Neutrophil (primary cell): ENCODE measurements around the gene FAM209A.

Experiments used
- H3K27ac ChIP-seq: fragments of 200-600 bp; sonication (generic); 2 replicates; pipeline ENCODE4 v1.5.1; 2016; ENCODE audit warnings: mild to moderate bottlenecking, moderate library complexity
- H3K27me3 ChIP-seq: fragments of 200-600 bp; sonication (generic); 2 replicates; pipeline ENCODE4 v1.6.0; 2016; ENCODE audit warnings: mild to moderate bottlenecking
- H3K36me3 ChIP-seq: fragments of 200-600 bp; sonication (generic); 2 replicates; pipeline ENCODE4 v1.5.1; 2017
- H3K4me1 ChIP-seq, 2 experiments: fragments of 200-600 bp in 1 of 2; sonication (generic) in 1 of 2; 1 replicate in 1 of 2; 2 replicates in 1 of 2; pipeline versions ENCODE4 v1.5.1 to v1.6.1; 2013 to 2016; ENCODE audit warnings: low read depth in 1 of 2, low read length in 1 of 2, mild to moderate bottlenecking in 1 of 2, moderate library complexity in 1 of 2; ENCODE audit not compliant: control insufficient read depth in 1 of 2, insufficient read depth in 1 of 2
- H3K4me3 ChIP-seq, 2 experiments: fragments of 200-600 bp in 1 of 2; sonication (generic) in 1 of 2; 1 replicate in 1 of 2; 2 replicates in 1 of 2; pipeline ENCODE4 v1.5.1; 2013 to 2016; ENCODE audit warnings: low read depth in 1 of 2, low read length in 1 of 2, mild to moderate bottlenecking in 1 of 2, moderate library complexity in 1 of 2
- H3K9me3 ChIP-seq: fragments of 200-600 bp; sonication (generic); 2 replicates; pipeline ENCODE4 v1.5.1; 2016
- TF ChIP-seq, protein P1 (sequence below): fragments of 200-600 bp; sonication (generic); IDR thresholded peaks from 2 replicates; pipeline ENCODE4 v1.5.1; 2016; ENCODE audit warnings: antibody characterized with exemption

FAM209A gene

DNA sequence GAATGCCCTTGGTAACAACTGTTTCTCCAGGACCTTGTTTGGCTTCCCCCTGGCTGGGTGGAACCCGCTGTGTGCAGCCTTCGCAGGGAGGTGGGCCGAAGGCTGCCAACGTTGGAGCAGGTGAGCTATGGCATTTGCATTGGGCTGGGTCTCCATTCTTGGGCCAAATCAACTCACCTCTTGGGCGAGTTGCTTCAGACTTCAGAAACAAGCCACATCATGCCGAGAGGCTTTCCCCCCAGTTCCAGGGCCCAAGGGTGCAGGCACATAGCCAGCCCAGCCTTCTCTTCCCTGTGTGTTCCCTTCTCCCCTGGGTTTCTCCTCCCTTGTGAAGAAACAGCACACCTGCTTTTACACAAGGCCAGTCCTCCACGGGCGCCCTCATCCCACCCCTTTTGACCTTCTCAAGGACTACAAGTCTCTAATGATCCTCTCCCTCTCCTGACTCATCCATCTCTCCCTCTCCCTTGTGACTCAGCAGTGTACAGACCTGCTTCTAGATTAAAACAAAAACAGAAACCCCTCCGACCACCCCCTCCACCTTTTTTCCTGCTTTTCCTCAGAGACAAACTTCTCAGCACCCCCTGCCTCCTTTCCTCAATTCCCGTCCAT lies 50.1 kb downstream of the FAM209A start:
- Histone ChIP-seq H3K4me1 (no peaks in the 10 kb centered on the region), H3K27me3 (peaks cover 5% of the 10 kb centered on the region), H3K36me3 (no peaks in the 10 kb centered on the region), H3K4me3 (no peak overlapping the region), H3K9me3 (no peaks in the 10 kb centered on the region), H3K27ac (no peak overlapping the region)
- TF ChIP-seq, protein P1, sequence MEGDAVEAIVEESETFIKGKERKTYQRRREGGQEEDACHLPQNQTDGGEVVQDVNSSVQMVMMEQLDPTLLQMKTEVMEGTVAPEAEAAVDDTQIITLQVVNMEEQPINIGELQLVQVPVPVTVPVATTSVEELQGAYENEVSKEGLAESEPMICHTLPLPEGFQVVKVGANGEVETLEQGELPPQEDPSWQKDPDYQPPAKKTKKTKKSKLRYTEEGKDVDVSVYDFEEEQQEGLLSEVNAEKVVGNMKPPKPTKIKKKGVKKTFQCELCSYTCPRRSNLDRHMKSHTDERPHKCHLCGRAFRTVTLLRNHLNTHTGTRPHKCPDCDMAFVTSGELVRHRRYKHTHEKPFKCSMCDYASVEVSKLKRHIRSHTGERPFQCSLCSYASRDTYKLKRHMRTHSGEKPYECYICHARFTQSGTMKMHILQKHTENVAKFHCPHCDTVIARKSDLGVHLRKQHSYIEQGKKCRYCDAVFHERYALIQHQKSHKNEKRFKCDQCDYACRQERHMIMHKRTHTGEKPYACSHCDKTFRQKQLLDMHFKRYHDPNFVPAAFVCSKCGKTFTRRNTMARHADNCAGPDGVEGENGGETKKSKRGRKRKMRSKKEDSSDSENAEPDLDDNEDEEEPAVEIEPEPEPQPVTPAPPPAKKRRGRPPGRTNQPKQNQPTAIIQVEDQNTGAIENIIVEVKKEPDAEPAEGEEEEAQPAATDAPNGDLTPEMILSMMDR = no peak

DNA sequence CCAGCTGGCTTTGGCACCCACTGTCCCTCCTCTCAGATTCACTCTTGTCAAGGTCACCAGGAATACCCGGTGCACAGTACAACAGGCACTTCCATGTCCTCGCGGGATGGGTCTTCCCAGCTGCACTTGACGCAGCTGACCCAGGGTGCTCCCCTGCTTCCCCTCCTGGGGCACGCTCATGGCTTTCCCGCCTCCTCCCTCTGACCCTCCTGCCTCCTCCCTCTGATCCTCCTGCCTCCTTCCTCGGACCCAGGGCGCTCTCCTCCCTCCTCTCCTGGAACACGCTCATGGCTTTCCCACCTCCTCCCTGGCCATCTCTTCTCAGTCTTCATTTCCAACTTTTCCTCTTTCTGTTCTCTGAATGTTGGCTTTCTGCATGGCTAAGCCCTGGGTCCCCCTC lies 50.6 kb downstream of the FAM209A start:
- Histone ChIP-seq H3K4me1 (no peaks in the 10 kb centered on the region), H3K36me3 (no peaks in the 10 kb centered on the region), H3K27me3 (peaks cover 5% of the 10 kb centered on the region), H3K4me3 (no peak overlapping the region), H3K9me3 (no peaks in the 10 kb centered on the region), H3K27ac (no peak overlapping the region)
- TF ChIP-seq, protein P1 = no peak
